Gastroesophageal sphincter (tissue), 3 donors: ENCODE results near the gene RALGPS2.

Source experiments
- EP300 ChIP-seq: sonication (generic); formaldehyde crosslinking; IDR thresholded peaks from one replicate; pipeline ENCODE4 v1.6.1; 2017; ENCODE audit warnings: antibody characterized with exemption, mild to moderate bottlenecking
- POLR2A ChIP-seq, 2 donors: fragments of 450-650 bp; IDR thresholded peaks; one replicate each; pipeline ENCODE4 v1.6.1; 2017; ENCODE audit warnings: antibody characterized with exemption in 2 of 2, mild to moderate bottlenecking in 2 of 2, moderate library complexity in 1 of 2
- TF ChIP-seq, protein P1 (sequence below), 4 experiments: fragments of 200-600 bp in 2 of 4; fragments of 450-650 bp in 2 of 4; sonication (generic) in 1 of 4; IDR thresholded peaks; one replicate each; pipeline ENCODE4 v1.5.1; 2017 to 2019; ENCODE audit warnings: antibody characterized with exemption in 4 of 4, mild to moderate bottlenecking in 2 of 4, moderate library complexity in 2 of 4

DNA sequence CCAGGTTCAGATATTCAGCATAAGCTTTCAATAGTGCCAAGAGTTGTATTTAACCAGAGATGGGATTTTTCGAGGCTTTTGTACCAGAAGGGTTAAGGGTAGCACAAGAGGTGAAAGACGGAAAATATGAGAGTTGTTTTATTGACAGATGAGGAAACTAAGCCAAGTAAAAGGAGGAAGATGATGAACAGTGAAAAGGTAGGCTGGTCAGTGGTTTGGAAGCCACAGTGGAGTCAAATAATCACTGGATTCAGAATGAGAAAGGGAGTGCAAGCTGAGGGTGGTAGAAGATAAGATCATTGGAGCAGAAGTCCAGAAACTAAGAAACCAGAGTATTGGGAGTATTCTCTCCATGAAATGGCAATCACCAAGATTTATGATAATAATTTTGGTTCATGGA lies 100.1 kb downstream of the RALGPS2 start:
- TF ChIP-seq, protein P1, sequence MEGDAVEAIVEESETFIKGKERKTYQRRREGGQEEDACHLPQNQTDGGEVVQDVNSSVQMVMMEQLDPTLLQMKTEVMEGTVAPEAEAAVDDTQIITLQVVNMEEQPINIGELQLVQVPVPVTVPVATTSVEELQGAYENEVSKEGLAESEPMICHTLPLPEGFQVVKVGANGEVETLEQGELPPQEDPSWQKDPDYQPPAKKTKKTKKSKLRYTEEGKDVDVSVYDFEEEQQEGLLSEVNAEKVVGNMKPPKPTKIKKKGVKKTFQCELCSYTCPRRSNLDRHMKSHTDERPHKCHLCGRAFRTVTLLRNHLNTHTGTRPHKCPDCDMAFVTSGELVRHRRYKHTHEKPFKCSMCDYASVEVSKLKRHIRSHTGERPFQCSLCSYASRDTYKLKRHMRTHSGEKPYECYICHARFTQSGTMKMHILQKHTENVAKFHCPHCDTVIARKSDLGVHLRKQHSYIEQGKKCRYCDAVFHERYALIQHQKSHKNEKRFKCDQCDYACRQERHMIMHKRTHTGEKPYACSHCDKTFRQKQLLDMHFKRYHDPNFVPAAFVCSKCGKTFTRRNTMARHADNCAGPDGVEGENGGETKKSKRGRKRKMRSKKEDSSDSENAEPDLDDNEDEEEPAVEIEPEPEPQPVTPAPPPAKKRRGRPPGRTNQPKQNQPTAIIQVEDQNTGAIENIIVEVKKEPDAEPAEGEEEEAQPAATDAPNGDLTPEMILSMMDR (IDR thresholded peaks at IDR 0.05): no peak
- TF ChIP-seq EP300 (no peak), POLR2A (IDR thresholded peaks at IDR 0.05) (no peak)
